NCI-H510A (cell line): ENCODE results near the gene MRPL43.
"Not testable (repeated sequence)": the region's sequence is repeated elsewhere in the genome, so short reads cannot be mapped to it uniquely, and the experiment has no call there.

Experiments
- DNase-seq: peaks from one replicate; lab custom pipeline; 2025; lab: John Stamatoyannopoulos, UW

Gene MRPL43

GRCh38 chr10:100986952-100987684, at the start of gene MRPL43, which contains the start of gene TWNK:
Gene MRPL43, minus strand, starts transcription at chr10:100987497. Its CDS starts 54 bp downstream, at chr10:100987443.
Gene TWNK, plus strand, starts transcription at chr10:100987543. Its CDS starts 668 bp downstream, at chr10:100988211.
- peak; percentile 62 for DNase-seq

GRCh38 chr10:101036726-101037125, 49.4 kb upstream of the MRPL43 start:
- no peak for DNase-seq

GRCh38 chr10:101035916-101036702, 48.8 kb upstream of the MRPL43 start:
- no peak for DNase-seq

DNA sequence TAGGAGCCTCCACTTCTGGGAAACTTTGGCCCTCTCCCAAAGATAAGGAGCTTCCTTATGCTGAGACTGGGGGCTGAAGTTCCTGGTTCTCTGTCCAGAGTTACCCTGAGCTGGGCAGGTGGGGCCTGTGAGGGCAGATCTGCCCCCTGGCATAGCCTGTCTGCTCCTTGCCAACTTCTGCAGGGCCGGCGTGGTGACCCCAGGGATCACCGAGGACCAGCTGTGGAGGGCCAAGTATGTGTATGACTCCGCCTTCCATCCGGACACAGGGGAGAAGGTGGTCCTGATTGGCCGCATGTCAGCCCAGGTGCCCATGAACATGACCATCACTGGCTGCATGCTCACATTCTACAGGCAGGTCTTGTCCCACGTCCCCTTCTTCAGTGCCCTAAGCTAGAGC, 48.0 kb upstream of the MRPL43 start:
- no peak for DNase-seq

GRCh38 chr10:101034404-101034803, 47.1 kb upstream of the MRPL43 start:
- DNase-seq: not testable (repeated sequence)

- DNase-seq: no peak
Measured at GRCh38 chr10:101033276-101033675, 46.0 kb upstream of the MRPL43 start.

- no peak for DNase-seq
Measured at GRCh38 chr10:101032637-101033224, 45.4 kb upstream of the MRPL43 start.

DNA sequence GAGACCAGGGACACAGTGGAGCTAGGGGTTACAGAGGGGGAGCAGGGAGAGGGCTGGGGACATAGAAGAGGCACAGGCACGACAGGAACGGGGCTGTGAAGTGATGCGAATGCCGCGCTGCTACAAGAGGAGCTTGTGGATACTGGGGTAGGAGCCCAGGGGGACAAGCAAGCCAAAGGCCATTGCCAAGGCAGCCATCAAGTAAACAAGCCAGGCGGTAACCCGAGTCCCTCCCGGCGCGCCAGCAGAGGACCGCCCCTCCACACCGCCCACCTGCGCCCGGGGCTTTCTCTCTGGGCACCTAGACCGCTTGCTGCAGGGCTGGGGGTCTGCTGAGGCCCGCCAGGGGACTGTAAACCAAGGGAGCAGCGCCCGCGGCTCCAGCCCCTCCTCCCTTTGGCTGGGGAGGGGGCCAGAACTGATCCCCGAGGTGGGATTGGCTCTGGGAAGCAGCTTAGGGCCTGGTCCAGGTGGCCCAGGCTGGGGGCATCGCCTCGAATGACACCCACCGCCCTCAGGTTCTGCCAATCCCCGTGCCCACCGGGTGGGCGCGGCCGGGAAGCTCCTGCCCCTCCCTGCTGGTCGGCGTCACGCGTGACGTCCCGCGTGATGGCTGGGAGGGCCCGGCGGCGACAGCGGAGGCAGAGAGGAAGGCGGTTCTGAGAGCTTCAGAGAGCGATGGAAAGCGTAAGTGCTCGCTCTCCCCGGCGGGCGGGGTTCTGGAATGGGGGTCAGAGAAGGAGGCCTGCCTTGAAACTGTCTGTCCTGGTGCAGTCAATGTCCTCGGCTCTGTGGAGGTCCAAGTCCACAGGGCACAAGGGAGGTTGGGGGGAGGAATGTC, 44.7 kb upstream of the MRPL43 start:
- DNase-seq: peak; percentile 37

DNA sequence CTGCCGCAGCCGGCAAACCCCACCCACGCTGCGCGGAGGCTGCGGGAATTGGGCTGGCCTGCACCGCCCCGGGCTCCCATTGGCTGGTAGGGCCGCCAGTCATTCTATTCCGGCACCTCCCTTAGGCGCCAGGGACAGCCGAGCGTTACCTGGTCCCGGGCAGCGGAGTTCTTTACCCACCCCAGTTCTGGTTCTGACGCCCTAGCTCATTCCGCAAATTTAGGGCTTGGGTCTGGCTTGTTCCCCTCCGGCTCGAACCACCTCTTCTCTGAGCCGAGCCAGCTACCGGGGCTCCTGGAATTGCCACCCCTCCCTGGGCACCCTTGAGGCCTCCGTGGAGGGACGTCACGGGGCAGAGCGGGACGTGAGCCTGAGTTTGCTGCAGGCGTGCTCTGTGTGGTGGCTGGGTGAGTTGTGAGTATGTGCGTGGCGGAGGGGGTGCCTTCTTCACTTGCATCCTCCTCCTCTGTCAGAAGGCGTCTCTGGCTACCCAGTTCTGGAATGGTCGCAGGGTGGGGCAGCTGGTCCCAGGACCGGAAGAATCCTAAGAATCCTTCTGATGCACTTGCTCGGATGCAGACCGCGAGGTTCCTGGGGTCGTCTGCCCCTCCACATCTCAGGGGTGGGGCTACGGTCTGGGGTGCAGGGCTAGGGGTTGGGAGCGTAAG, 44.0 kb upstream of the MRPL43 start, which contains the start of the genes PDZD7 and SFXN3:
TSS of gene PDZD7 (minus strand) at position 2 of the 668 bp plus-strand sequence. CDS start 910 bp downstream, outside the sequence.
TSS of gene SFXN3 (plus strand) at position 107 of the 668 bp plus-strand sequence. CDS start 3,461 bp downstream, outside the sequence.
- peak; percentile 79 for DNase-seq

GRCh38 chr10:101030496-101031127, 43.3 kb upstream of the MRPL43 start:
- no peak for DNase-seq

- no peak for DNase-seq
Measured at GRCh38 chr10:101029520-101030295, 42.4 kb upstream of the MRPL43 start.

GRCh38 chr10:101028446-101029337, 41.4 kb upstream of the MRPL43 start:
- no peak for DNase-seq

GRCh38 chr10:101027106-101027720, 39.9 kb upstream of the MRPL43 start:
- no peak for DNase-seq

DNA sequence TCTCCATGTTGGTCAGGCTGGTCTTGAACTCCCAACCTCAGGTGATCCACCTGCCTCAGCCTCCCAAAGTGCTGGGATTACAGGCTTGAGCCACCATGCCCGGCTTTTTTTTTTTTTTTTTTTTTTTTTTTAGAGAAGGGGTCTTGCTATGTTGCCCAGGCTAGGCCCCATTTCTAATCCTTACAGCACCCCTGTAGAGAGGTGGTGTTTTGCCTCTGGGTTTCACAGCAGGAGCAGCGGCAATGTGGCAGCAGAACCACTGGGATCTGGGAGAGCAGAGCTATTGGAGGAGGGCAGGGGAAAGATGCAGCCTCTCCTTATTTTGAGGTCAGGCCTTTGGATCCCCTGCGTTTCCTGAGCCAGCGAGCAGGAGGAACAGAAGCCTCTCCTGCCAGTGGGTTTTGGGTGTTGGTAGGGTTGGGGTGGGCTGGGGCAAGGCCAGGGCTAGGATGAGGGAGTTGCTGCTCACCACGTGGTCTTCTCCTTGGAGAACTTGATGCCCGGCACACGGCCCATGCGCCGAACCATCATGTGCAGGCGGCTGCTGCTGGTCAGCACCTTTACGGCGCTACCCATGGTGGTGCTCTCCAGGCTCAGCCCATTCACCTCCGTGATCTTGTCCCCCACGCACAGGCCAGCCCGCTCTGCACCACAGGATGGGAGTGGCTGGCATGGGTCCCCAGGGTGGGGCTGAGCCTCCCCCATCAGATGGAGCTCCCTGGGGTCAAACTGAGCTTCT, 35.8 kb upstream of the MRPL43 start:
- DNase-seq: no peak

DNA sequence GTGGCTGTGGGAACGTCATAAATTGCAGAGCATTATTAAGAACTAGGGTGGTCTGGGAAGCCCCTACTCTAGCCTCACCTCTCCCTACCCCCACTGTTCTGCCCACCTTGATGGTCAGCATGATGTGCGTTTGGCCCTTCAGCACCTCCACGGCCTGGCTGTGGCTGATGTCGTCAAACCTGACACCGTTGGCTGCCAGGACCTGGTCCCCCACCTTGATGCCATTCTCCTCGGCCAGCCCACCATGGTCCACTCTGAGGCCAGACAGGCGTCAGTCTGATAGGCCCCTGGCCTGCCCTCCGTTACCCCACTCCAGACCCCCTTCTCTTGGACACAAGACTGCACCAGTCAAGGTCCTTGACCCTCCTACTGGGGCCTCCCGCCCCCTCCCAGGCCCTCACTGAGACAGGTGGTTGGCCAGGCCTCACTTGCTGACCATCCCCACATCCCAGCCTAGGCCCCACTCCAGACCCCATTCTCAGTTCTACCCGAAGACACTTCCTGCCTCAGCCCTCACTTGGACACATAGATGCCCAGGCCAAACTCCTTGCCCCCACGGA, 34.5 kb upstream of the MRPL43 start:
- DNase-seq: no peak

- DNase-seq: no peak
Measured at GRCh38 chr10:101021239-101021638, 33.9 kb upstream of the MRPL43 start.

GRCh38 chr10:101020427-101021075, 33.3 kb upstream of the MRPL43 start:
- no peak for DNase-seq
